NT2/D1 (cell line): Measurements from ENCODE around the gene ROR1.

Experiments used
- SUZ12 ChIP-seq: IDR thresholded peaks from 2 replicates; pipeline ENCODE4 v1.6.1; 2011; ENCODE audit not compliant: insufficient read length, insufficient read depth; ENCODE audit errors: extremely low read depth
- YY1 ChIP-seq: IDR thresholded peaks from 2 replicates; pipeline ENCODE4 v1.6.1; 2011; ENCODE audit not compliant: insufficient read length, insufficient read depth
- ZNF274 ChIP-seq: IDR thresholded peaks from 2 replicates; pipeline ENCODE4 v1.6.1; 2011; ENCODE audit warnings: mild to moderate bottlenecking, low read depth, low read length

DNA sequence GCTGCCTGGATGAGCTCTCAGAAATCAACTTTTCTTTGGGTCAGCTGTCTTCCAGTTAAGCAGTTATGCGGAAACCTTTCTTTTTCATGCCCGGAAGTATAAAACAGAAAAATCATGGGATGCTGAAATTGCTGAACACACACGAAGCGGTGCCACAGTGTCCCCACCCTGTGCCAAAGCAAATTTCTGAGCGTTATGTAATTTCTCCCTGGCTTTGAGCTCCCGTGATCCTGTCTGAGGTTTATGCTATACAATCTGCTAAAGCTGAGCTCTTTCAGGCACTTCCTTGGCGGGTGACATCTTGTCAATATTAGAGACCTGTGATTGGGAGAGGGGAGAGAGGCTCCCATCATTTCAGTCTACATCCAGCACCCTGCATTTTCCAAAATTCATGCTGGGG is 201.7 kb downstream of the ROR1 start:
- no peak for TF ChIP-seq ZNF274
- TF ChIP-seq YY1, result no peak
- TF ChIP-seq SUZ12, result no peak
